ENCODE data around the gene CKAP2L. TPM values are rescaled to one million over a fixed set of nuclear protein-coding genes. Genes with fewer than 3 reads are reported as not detected.

Gene CKAP2L
- total RNA-seq, 1 experiment from 2014 or later: 23.3 TPM

DNA sequence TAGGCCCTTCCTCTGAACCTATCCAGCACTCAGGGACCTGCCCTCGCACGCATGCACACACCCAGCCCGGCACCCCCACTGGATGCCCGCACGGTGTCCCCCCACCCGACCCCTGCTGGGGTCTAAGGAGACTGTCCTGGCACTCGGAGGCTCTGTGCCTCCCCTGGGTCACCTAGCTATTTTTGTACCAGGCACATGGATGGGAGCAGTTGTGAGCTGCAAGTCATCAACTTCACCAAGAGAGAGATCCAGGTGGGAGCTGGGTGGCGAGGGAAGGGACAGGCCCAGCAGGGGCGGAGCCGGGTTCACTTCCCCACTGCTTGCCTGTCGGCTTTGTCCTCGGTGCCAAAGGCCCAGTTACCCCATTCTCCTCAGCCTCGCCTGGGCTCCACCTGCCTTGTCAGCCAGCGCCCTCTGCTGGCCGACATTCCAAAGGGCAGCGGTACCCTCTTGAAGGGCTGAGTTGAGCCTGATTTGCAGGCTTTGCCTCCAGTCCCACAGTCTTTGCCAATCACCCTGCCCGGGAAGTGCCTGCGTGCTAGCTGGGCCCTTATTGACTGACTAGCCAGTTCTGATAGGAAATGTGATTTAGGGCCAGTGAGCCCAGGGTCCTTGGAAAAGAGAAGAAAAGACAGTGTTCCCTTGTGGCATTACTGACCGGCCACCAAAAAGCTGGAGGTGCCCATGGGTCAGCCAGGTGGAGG lies 37.8 kb downstream of the CKAP2L start:
- H2AFZ ChIP-seq (ENCODE audit: low read length): peak overlapping the region; percentile 50
- H3K27me3 Mint-ChIP-seq (ENCODE audit: low read depth): no peaks in the 10 kb centered on the region

More for the DNA sequence above, 37.8 kb downstream of the CKAP2L start:
- no peak overlapping the region for H2BK120ac ChIP-seq (ENCODE audit: low read depth, low read length, poor library complexity, severe bottlenecking)
- no peaks in the 10 kb centered on the region for H3K9me3 ChIP-seq (ENCODE audit: control insufficient read depth, low read depth, low read length)
- no peak overlapping the region for H3K4me3 Mint-ChIP-seq
- no peak overlapping the region for H4K91ac ChIP-seq (ENCODE audit: insufficient read length, low read depth, low read length)
- H3K23ac ChIP-seq (ENCODE audit: insufficient read length, low read depth, low read length): no peak overlapping the region
- TF ChIP-seq CTCF (conservative IDR thresholded peaks at IDR 0.05): peak; percentile 98
- H3K9me3 Mint-ChIP-seq: no peaks in the 10 kb centered on the region
- H2BK15ac ChIP-seq (ENCODE audit: low read depth, low read length): no peak overlapping the region
- H3K18ac ChIP-seq (ENCODE audit: insufficient read length, low read depth, low read length): peak overlapping the region; percentile 15
- no peaks in the 10 kb centered on the region for H3K23me2 ChIP-seq (ENCODE audit: insufficient read length, low read depth, low read length, poor library complexity, severe bottlenecking)
- DNase-seq: peak; percentile 95
- no peak overlapping the region for H2AK5ac ChIP-seq (ENCODE audit: insufficient read length, low read length)
- no peak overlapping the region for H3K4ac ChIP-seq (ENCODE audit: low read depth, low read length)
- H3K27ac Mint-ChIP-seq: no peak overlapping the region
- H2BK12ac ChIP-seq (ENCODE audit: insufficient read length, low read depth, low read length): no peak overlapping the region
- H3K79me1 ChIP-seq (ENCODE audit: insufficient read depth, low read depth, low read length, poor library complexity, severe bottlenecking): no peaks in the 10 kb centered on the region
- no peaks in the 10 kb centered on the region for H3K79me2 ChIP-seq (ENCODE audit: insufficient read depth, low read length)
- H3K4me1 Mint-ChIP-seq: peaks cover 6 to 10% of the 10 kb centered on the region in 2 experiments; a peak in 2 of 4 replicates
- no peak overlapping the region for H3K9ac ChIP-seq (ENCODE audit: extremely low read depth, insufficient read length, low read length)
- H3T11ph ChIP-seq (ENCODE audit: low read length): no peak overlapping the region
- H3K4me2 ChIP-seq (ENCODE audit: insufficient read depth, insufficient read length, low read length): no peak overlapping the region
- H3K4me1 ChIP-seq (ENCODE audit: insufficient read depth, low read length): no peaks in the 10 kb centered on the region
- no peak overlapping the region for H4K8ac ChIP-seq (replicated peaks; ENCODE audit: insufficient read length, low read depth, low read length)
- no peaks in the 10 kb centered on the region; a peak in 1 of 7 replicates for H3K36me3 Mint-ChIP-seq (ENCODE audit: insufficient read depth in 1 of 3, low read depth in 3 of 3)
- no peaks in the 10 kb centered on the region for H4K20me1 ChIP-seq (ENCODE audit: control insufficient read depth, insufficient read depth, insufficient read length)
- no peak overlapping the region for H4K5ac ChIP-seq (ENCODE audit: insufficient read length, low read depth, low read length)
- H3K27ac ChIP-seq (ENCODE audit: insufficient read length, low read depth, low read length): no peak overlapping the region
- WGBS (ENCODE audit: extremely low coverage, insufficient read length, low lambda C conversion rate): no CpG with 5 or more reads among the region's 19 CpGs
- no peaks in the 10 kb centered on the region for H3K27me3 ChIP-seq (ENCODE audit: insufficient read depth, low read length)
- H2BK5ac ChIP-seq (ENCODE audit: insufficient read length, low read length): no peak overlapping the region
- no peak overlapping the region for H3K56ac ChIP-seq (ENCODE audit: insufficient read length, low read depth, low read length)
- peak overlapping the region; percentile 66; the same call in 1 of the 2 replicates for H3K14ac ChIP-seq (ENCODE audit: insufficient read depth, low read length)
- H2BK20ac ChIP-seq (ENCODE audit: low read depth, low read length, poor library complexity, severe bottlenecking): no peak overlapping the region
